ENCODE data around the gene ADAMTS2.

The ADAMTS2 gene

DNA sequence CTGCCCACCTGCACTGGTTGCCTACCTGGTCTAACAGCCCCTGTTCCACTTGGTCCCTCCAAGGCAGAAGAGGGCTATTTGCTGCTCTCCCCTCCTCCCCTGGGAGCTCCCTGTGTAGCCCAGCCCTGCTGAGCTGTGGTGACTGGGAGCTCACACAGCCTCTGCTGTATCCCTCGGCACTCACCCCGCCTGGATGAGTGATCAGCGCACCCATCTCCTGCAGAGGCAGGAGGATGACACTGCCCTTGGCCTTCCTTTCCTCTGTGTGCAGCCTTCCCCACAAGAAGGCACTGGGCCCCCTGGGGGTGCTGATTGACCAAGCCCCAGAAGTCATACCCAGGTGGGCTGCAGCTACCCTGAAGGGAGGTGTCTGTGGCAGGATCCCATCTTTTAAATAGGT is 134.2 kb downstream of the ADAMTS2 start:
- DNase-seq, result no peak

DNA sequence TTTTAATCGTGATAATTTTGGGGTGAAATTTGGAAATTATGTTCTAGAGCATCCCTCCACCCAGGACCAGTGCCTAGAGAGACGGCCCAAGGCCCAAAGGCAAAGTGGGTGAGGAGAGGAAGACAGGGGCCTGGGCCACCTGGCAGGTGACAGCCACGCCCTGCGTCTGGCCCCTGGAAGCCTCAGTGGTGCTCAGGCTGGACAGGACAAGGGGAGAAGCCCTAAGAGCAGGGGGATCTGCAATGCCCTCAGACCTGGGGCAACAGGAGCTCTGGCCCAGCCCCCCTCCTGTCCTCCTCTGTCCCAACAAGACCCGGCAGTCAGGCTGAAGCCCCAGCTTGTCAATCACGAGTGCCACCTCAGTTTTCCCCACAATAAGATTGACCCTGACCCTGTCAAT is 134.8 kb downstream of the ADAMTS2 start:
- DNase-seq, result no peak

DNA sequence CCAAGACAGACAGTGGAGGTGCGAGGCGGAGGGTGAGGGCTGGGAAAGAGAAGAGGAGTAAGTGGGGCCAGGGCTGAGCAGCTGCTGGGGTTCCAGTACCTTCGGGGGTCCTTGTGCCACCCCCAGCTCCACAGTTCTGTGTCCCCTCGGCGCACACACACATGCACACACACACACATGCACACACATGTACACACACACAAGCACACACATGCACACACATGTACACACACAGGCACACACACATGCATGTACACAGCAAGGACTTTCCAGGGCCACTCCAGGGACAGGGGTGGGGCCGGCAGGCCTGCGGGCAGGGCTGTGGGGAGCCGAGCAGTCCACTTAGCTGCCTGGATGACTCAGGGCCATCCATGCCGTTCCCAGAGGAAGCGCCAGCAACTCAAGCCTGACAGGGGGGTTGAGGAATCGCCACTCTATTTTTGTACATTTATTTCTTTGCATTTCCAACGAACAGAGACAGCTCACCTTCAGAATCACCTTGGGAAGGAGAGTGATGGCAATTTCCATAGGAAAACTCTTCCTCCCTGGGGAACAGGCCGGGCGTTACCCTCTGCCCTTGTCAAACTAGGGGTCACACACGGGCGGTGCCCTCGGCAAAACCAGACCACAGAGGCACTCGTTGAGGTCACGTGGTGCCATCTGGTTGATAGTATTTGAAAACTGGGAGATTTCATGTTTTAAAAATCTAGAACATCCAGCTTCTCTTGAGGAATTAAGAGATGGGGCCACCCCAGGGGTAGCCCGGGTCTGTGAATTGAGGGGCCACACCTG is 135.7 kb downstream of the ADAMTS2 start:
- DNase-seq, result no peak

DNA sequence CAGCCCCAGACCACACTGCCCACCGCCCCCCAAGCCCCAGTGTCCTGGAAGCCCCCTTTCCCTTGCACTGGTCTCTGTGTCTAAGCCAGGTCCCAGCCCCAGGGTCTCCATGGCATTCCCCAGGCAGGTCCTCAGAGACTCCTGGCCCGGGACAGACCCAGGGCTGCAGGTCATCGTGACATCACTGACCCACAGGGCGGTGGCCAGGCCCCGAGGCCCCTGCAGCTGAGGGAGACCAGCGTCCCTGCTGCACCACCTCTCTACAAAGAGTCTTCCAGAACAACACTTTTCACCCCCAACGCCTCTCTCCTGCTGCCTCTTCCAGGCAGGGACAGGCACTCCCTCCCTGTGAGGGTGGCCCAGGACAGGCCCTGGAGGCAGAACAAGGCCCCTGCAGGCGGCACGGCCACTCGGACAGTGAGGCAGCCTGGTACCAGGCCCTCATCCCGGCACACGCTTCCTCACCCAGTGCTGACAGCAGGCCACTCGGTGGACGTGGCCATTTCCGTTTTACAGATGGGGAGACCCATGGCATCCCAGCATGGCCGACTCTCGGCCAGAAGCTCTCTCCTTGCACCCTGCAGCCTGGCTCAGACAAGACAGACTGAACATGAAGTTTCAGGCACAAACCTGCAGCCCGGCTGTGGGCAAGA is 136.4 kb downstream of the ADAMTS2 start:
- DNase-seq, result no peak

DNA sequence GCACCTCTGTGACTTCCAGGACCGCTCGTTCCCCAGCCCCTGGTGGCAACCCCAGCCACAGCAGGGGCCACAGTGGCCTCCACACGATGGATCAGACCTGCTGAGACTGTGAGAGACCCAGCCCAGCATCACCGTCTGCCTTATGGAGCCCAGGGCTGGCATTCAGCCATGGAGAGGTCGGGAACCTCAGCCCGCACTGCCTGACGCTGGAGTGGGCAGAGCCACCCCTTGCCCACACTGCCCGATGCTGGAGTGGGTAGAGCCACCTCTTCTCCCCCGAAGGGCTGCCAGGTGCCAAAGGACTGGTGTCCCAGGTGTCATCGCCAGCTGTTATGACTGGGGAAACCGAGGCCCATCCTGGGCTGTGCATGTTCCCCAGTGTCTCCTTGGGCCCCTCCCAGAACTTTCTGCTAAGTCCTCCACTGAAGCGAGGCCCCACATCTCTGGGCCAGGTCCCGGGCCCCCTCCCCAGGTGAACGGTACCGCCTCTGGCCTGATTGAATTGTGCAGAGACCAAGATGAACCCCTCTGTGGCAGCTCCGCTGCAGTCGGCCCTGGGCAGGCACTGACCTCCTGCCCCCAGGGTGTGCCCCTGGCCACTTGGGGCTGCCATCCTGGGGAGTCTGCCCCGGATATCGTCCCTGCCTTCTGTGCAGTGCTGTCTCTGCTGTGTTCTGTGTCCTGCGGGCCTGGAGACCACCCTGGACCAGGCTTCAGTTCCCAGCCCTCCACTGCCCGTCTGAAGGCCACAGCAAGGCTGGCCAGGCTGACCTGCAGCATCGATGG is 137.1 kb downstream of the ADAMTS2 start:
- DNase-seq, result no peak

DNA sequence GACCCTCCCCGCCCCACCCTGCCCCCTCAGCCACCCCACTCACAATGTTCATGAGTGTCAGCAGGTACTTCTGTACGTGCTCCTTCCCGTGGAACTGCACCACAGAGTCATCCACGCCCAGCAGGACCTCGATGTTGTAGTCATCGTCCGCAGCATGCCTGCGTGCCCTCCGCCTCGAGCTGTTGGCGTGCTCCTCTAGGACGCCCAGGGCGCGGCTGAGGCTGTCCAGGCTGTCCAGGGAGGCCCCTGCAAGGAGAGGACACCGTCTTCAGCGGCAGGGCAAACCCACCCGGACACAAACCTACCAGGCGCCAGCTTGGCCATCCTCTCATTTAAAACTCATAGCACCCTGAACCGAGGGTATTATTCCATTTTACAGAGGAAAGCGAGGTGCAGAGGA is 137.8 kb downstream of the ADAMTS2 start:
- DNase-seq, result no peak

DNA sequence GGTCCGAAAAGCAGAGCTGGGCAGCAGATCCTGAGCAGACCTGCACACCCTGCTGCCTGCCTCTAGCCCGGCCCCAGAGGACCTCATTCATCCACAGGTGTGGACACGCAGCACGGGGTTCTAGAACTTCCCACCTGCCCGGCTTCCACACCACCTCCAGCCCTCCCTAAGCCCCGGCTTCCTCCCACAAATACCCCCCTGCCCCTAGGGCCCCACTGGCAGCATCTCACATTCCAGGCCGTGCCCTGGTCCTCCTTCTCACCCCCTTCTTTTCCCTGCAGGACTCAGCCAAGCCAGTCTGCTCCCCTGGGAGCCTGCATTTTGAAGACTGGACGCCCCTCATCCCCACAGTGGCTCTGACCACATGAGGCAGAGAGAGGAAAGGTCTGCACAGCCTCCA is 138.9 kb downstream of the ADAMTS2 start:
- no peak for DNase-seq

DNA sequence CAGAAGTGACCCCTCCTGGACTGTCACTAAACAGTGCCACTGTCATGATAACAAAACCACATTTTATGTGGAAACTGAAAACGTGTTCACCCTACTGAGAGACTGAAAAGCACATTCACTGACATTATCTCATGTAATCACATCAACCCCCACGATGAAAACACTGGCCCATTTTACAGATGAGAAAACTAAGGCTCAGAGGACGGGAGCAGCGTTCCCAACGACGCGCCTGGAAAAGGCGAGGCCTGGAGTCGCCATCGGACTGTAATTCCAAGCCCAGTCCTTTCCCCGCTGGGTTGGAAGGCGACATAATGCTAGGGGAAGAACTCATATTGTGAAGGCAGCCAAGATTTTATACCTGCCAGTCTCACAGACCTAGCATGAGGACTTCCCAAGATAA is 140.0 kb downstream of the ADAMTS2 start:
- DNase-seq, result no peak

DNA sequence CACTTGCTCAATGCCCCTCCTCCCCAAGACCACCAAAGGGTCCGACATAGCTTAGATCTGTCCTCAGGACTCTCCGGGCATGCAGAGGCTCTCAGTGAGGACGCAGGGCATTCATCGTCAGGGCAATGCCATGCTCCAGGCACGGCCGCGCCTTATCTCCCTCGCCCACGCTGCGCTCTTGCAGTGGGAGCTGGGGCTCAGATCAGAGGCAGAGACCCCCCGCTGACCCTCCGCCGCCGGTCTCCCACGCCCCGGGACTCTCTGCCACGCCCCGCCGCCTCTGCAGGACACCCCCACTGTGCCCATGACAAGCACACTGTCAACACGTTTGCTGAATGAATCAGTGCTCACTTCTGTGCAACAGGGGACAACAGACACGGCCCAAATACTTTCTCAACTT is 140.7 kb downstream of the ADAMTS2 start:
- DNase-seq, result no peak

DNA sequence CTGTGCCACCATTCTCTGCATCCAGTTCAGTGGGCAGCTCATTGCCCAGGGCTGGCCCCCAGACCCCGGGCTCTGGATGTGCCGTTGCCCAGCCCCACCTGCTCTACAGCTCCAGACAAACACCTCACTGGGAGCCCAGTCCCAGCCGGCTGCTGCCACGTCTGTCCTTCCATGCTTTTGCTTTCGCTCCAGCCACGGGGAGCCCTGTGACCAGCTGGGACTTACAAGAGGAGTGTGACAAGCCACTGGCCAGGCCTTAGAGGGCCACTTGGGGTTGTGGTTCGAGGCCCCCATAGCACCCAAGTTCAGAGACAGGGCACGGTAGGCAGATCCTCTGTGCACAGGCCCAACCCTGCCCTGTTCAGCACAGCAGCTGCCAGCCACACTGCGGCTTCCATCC is 142.0 kb downstream of the ADAMTS2 start:
- DNase-seq, result no peak

DNA sequence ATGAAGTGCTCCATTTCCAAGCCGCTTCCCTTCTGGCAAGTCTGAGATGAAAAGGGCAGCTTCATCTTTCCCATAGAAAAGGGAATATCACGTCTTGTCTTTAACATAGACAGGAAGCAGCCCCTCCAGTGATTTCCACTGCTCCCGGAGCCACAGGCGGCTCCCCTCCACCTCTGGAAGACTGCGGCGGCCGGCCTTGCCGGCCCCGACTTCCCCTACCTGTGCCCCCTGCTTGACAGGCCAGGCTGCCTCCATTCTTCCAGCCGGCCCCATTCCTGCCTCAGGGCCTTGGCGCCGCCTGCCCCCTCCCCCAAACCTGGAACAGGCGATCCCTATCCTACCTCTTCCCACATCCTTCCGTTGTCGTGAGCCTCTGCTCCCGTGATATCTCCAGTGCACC is 143.3 kb downstream of the ADAMTS2 start:
- DNase-seq, result no peak

DNA sequence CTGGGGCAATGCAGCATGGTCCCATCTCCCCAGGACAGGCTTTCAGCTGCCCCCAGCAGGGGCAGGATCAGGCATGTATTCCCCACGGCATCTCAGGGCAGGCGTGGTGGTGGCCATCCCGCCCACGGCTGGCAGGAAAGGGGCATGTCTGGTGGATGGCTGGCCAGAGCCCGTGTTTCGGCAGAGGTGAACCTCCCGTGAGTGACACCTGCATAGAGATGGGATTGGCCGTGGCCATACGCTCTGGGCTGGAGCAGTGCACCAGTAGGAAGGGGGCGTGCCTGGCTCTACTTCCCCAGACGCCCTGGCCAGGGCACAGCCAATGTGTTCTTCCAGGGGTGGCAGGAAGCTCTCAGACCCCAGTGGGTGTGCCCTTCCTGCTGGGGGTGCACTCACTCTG is 146.0 kb downstream of the ADAMTS2 start:
- no peak for DNase-seq

DNA sequence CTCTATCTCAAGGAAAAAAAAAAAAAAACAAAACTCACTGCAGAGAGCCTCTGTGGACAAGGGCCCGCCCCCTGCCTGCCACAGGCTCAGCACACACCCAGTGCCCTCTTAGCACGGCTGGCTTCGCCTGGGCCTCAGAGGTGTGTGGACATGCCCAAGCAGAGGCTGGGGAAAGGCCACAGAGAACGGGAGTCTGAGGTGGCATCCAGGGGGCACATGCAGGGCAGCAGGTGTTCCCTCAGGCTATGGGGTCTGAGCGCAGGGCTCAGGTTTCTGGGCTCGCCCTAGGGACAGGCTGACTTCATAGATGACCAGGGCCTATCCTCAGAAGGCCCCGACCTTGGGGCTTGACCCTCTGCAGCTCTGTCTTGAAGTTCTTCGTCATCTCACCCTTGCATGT is 146.4 kb downstream of the ADAMTS2 start:
- DNase-seq, result no peak

DNA sequence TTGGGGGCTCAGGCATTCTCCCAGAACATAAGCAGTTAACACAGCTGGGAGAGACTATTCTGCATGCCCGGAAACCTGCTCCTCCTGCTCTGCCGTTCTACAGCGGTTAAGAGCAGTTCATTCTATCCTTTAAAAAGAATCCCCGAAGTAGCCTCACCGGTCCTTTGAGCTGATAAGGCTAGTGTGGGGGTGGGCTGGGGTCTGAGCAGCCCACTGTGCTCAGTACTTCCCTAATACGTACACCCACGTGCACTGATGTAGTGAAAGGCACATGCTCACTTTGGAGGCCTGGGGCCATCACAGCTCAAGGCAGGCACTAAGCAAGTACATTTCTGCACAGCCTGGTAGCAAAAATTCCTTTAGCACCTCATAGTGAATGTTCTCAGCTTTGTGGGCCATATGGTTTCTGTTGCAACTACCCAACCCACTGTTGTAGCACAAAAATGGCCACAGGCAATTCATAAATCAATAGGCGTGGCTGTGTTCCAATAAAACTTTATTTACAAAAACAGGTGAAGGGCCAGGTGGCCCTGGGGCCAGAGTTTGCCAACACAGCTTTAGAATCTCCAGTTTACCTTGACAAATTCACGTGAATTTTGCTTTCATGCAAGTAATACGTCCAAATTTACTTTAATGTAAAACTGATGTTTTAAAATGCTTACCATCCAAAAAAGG is 148.7 kb downstream of the ADAMTS2 start:
- no peak for DNase-seq

DNA sequence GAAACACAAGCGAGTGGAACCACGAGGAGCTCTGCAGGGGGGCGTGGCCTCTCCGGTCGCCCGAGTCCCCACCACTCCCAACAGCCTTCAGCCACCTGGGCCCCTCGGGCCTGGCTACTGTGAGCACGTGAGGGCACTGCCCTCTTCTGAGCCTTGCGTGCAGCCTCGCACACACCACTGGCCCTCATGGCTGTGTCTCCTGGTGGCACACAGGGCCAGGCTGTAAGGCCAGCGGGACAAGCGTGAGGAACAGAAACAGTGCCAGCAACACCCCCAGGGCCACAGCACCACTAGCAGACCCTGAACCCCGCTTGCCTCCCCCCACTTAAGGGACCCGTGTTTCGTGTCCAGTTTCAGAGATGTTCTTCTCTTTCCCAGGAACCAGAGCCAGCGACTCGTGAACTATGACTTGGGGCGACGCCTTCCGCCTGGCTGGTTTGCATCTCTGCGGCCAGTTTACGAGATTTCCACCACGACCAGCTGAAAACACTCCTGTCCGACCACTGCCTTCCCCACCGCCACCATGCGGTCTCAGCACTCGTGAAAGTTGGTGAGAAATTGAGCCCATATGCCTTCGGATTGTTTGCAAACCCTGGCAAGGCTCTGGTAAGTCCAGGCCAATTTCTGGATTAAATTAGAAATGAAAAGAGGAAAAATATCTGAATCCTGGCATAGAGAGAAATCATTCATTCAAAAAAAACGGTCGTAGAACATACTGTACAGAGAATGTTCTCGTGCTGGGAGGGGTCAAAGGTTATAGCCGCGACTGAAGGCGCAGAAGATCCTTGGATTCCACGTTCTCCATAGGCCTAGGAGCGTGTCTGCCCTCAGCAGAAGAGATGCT is 149.5 kb downstream of the ADAMTS2 start:
- DNase-seq, result no peak

DNA sequence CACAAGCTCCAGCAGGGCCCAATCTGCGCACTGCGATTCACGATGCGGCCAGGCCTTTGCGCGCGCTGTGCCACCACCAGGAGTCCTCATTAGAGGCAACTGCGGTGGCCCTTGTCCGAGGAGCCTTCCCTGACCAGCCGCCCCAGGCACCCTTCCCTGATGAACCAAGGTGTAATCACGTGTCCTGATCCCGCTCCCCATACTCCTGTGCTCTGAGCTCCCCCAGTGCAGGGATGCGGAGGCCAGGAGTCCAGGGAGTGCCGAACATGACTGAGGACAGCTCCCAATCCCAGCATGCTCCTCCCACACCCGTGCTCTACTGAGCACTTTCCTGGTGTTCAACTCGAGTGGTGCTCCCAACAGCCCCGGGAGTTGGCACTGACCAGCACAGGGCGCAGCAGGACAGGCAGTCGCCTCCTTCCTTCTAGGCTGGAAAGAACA is 150.3 kb downstream of the ADAMTS2 start:
- DNase-seq, result no peak

DNA sequence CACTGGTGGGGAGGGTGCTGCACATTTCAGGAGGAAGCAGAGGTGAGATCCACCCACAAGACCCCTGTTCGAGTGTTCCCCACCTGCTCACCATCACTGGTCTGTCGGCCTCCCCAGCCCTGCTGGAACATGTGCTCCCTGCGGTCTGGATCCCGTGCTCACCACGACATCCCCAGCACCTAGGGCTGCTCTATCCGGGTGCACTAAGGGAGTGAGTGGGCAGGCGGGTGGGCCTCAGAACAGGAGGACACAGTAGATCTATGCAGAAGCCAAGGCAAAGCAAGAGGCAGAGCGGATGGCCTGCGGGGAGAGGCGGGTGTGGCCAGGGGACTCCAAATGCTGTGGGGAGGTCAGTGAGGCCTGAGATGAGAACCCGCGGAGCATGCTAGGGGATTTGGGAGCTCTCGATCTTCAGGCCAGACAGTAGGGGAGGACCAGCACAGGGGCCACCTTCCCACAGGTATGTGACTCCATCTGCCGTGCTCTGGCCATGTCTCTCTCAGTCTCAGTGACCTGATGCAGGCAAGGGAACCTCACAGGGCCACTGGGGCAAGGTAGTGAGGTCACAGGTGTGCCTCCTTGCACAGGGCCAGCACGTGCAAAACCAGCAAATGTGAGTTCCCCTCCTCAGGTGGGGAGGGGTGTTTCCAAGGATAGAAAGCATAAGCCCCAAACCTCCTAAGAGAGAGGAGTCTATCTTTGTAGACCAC is 150.9 kb downstream of the ADAMTS2 start:
- no peak for DNase-seq

DNA sequence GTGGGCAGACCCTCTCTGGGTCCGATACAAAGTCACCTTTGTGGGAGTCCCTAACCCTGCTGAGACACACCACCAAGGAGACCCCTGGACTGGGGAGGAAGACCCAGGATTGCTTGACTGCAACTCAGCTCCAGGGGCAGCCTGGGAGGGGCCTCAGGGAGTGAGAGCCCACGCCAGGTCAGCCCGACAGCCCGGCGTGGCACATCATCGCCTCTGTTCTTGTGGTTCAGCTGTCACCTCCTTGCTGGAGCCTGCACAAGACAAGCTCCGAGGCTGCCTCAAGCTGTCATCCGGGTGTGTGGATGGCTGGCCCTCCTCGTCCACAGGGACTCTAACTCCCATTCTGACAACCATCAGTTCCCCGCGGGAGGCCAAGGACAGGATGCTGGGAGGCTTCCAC is 151.5 kb downstream of the ADAMTS2 start:
- no peak for DNase-seq

DNA sequence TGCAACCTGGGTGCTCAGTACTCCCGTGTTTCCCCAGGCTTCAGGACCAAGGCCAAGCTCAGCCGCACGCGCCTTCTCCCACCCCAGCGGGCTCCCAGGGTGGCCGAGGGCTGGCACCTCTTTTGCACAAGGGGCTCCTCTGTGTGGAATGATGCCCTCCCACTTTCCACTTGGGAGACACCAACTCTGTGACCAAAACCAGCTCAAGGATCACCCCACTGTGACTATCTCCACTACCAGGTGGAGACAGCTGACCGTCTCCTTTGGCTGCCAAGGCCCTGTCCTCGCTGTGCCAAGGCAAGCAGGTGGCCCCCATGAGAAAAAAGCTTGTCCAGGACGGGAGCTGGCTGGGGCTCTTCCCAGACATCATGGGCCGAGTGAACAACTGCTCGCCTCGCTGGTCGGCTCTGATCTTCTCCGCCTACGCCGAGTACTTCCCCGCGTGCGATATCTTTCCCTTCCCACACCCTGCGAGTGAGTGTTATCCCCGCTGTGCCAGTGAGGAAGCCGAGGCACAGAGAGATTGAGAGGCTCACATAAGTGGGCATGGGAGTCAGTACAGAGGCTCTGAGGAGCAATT is 152.3 kb downstream of the ADAMTS2 start:
- DNase-seq, result no peak

DNA sequence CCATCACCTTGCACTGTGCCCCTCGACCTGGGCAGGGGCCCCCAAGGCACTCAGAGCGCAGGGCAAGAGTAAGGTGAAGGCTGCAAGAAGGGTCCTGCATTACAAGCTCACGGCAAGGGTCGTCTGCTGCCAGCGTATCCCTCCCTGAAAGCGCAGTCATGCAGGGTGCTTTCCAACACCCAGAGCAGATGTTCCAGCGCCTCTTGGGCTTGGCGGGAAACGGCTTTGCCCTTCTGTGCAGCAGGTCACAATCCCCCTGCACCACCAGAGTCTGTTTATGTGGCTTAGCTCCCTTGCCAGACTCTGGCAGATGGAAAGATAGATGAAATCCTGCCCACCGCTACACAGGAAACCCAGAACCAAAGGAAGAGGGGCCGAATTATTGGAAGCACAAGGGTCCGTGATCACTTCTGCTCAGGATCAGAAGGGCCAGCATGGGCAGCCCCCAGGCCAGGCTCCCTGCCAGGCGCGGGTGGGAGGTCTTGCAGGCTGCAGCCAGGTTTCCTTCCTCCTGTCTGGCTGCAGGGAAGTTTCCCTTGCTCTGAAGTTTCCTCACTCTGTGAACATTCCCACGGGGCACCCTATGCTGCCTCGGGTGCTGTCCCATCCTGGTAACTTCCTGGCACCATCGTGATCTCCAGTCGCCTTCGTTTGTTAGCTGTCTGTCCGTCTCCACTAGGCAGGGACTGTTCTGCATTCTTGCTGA is 152.9 kb downstream of the ADAMTS2 start:
- DNase-seq, result no peak
